Measurements from ENCODE around the gene PCMTD2. TPM values are rescaled to one million over a fixed set of nuclear protein-coding genes. Genes with fewer than 3 reads are reported as not detected.
A peak's percentile ranks its signal among the peaks of the same experiment; 100 is the strongest.

PCMTD2 gene
- total and polyA plus RNA-seq, 10 of the 15 experiments (the other 5 are each of a cell fraction or from before 2014, with no cell fraction given): 6.8 to 36.8 (median 16.5) TPM

- peak; percentile 74 for FAIRE-seq
- SMC1A ChIA-PET (ENCODE audit: uncharacterized antibody, unreplicated experiment): no interaction called here
- no peak for TF ChIP-seq RCOR1 (conservative IDR thresholded peaks at IDR 0.05; ENCODE audit: low read depth, low read length)
- no peak for TF ChIP-seq MLLT1 (IDR thresholded peaks at IDR 0.05)
- TF ChIP-seq SIN3A (IDR thresholded peaks at IDR 0.05; ENCODE audit: low read depth, low read length): no peak
- TF ChIP-seq RFX5 (IDR thresholded peaks at IDR 0.05; ENCODE audit: low read depth, low read length): no peak
- TF ChIP-seq CUX1 (IDR thresholded peaks at IDR 0.05; ENCODE audit: insufficient replicate concordance, low read depth, low read length): no peak
- TF ChIP-seq NKRF (conservative IDR thresholded peaks at IDR 0.05): no peak
- no peak for TF ChIP-seq ATF2 (IDR thresholded peaks at IDR 0.05; ENCODE audit: low read length)
- TF ChIP-seq E2F4 (IDR thresholded peaks at IDR 0.05; ENCODE audit: low read depth, low read length): no peak
- no peak for TF ChIP-seq NFXL1 (IDR thresholded peaks at IDR 0.05; ENCODE audit: borderline replicate concordance)
- TF ChIP-seq ETV6 (conservative IDR thresholded peaks at IDR 0.05 in 1 of 2, IDR thresholded peaks at IDR 0.05 in 1 of 2; ENCODE audit: borderline replicate concordance in 1 of 2, low read depth in 1 of 2): no peak
- TF ChIP-seq KDM1A (IDR thresholded peaks at IDR 0.05; ENCODE audit: borderline replicate concordance): no peak
Observed at GRCh38 chr20:64264091-64264490, 8.5 kb downstream of the PCMTD2 start.

More at GRCh38 chr20:64264091-64264490, 8.5 kb downstream of the PCMTD2 start:
- Histone ChIP-seq H3K9ac (ENCODE audit: control insufficient read depth, insufficient read depth, low read length) (no peak overlapping the region), H3K36me3 (ENCODE audit: control insufficient read depth in 2 of 2, insufficient read depth in 2 of 2, low read length in 1 of 2) (peaks cover 1 to 12% of the 10 kb centered on the region in 2 experiments; a peak in 3 of 4 replicates), H3K4me3 (no peak overlapping the region), H3K9me3 (replicated peaks; ENCODE audit: control insufficient read depth, insufficient read depth, low read length) (no peaks in the 10 kb centered on the region), H4K20me1 (ENCODE audit: control insufficient read depth, insufficient read depth) (no peaks in the 10 kb centered on the region), H3K27ac (ENCODE audit: control insufficient read depth, insufficient read depth) (no peak overlapping the region), H3K79me2 (ENCODE audit: control insufficient read depth, insufficient read depth, low read length) (no peaks in the 10 kb centered on the region), H3K4me1 (ENCODE audit: control insufficient read depth, insufficient read depth, low read length) (no peaks in the 10 kb centered on the region), H3K4me2 (ENCODE audit: control insufficient read depth, insufficient read depth) (no peak overlapping the region), H2AFZ (ENCODE audit: control insufficient read depth, low read depth, low read length) (no peak overlapping the region), H3K27me3 (replicated peaks in 1 of 2; ENCODE audit: control insufficient read depth in 2 of 2, insufficient read depth in 2 of 2, low read length in 1 of 2) (no peaks in the 10 kb centered on the region)
- DNase-seq (ENCODE audit: low read depth, low spot score) (no peak), ATAC-seq (no peak)
- in situ Hi-C loops (cut with MboI): no loop called here
- BruUV-seq (replicated peaks): no TSS peak
- RAD21 ChIA-PET (ENCODE audit: unreplicated experiment): no interaction called here
- POLR2A ChIA-PET: no interaction called here
- 96% methylated on average over 4 of the region's 4 CpGs for WGBS (ENCODE audit: insufficient coverage, insufficient replicate concordance, low lambda C conversion rate, missing lambda C conversion rate)
- intact Hi-C loops (cut with micrococcal nuclease; ENCODE audit: unreplicated experiment): no loop called here
- CTCF ChIA-PET: interaction anchor here (0.6 to 0.7 kb wide), 2 partner anchors 8 to 10 kb away, joined by 3 read pairs; no protein-coding TSS in a partner anchor

All from GM12878 (cell line).